ENCODE results near the gene LMAN1L.
"Not testable (repeated sequence)": the region's sequence is repeated elsewhere in the genome, so short reads cannot be mapped to it uniquely, and the experiment has no call there.

LMAN1L gene

GRCh38 chr15:74785194-74786032, 27.2 kb upstream of the LMAN1L start:
- peak overlapping the region; percentile 97 for H3K4me3 Mint-ChIP-seq
- H3K9me3 Mint-ChIP-seq = no peaks in the 10 kb centered on the region
- H3K27ac Mint-ChIP-seq = peak overlapping the region; percentile 93
- peaks cover 83% of the 10 kb centered on the region for H3K4me1 Mint-ChIP-seq (ENCODE audit: low read depth)
- H3K27me3 Mint-ChIP-seq = no peaks in the 10 kb centered on the region
- H3K36me3 Mint-ChIP-seq (ENCODE audit: low read depth) = peaks cover 52% of the 10 kb centered on the region
- intact Hi-C loops (cut with micrococcal nuclease) = loop anchor here (2.0 to 5.0 kb wide), 2 partner anchors 15 to 667 kb away; partner anchors contain the start of gene SIN3A

- H3K4me3 Mint-ChIP-seq = peak overlapping the region; percentile 97
- not testable (repeated sequence) for H3K9me3 Mint-ChIP-seq, H3K27me3 Mint-ChIP-seq
- peaks cover 82% of the 10 kb centered on the region for H3K4me1 Mint-ChIP-seq (ENCODE audit: low read depth)
- H3K27ac Mint-ChIP-seq = peak overlapping the region; percentile 93
- H3K36me3 Mint-ChIP-seq (ENCODE audit: low read depth) = peaks cover 58% of the 10 kb centered on the region
- intact Hi-C loops (cut with micrococcal nuclease) = loop anchor here (2.0 to 5.0 kb wide), 2 partner anchors 15 to 666 kb away; partner anchors contain the start of gene SIN3A
These were observed 26.6 kb upstream of the LMAN1L start for GRCh38 chr15:74786081-74786480.

- peak overlapping the region; percentile 97 for H3K4me3 Mint-ChIP-seq
- H3K27me3 Mint-ChIP-seq = no peaks in the 10 kb centered on the region
- no peaks in the 10 kb centered on the region for H3K9me3 Mint-ChIP-seq
- H3K27ac Mint-ChIP-seq = peak overlapping the region; percentile 93
- H3K36me3 Mint-ChIP-seq (ENCODE audit: low read depth) = peaks cover 63% of the 10 kb centered on the region
- H3K4me1 Mint-ChIP-seq (ENCODE audit: low read depth) = peaks cover 82% of the 10 kb centered on the region
- intact Hi-C loops (cut with micrococcal nuclease) = loop anchor here (2.0 to 5.0 kb wide), 2 partner anchors 14 to 666 kb away; partner anchors contain the start of gene SIN3A
These were observed 26.0 kb upstream of the LMAN1L start for GRCh38 chr15:74786551-74787165.

DNA sequence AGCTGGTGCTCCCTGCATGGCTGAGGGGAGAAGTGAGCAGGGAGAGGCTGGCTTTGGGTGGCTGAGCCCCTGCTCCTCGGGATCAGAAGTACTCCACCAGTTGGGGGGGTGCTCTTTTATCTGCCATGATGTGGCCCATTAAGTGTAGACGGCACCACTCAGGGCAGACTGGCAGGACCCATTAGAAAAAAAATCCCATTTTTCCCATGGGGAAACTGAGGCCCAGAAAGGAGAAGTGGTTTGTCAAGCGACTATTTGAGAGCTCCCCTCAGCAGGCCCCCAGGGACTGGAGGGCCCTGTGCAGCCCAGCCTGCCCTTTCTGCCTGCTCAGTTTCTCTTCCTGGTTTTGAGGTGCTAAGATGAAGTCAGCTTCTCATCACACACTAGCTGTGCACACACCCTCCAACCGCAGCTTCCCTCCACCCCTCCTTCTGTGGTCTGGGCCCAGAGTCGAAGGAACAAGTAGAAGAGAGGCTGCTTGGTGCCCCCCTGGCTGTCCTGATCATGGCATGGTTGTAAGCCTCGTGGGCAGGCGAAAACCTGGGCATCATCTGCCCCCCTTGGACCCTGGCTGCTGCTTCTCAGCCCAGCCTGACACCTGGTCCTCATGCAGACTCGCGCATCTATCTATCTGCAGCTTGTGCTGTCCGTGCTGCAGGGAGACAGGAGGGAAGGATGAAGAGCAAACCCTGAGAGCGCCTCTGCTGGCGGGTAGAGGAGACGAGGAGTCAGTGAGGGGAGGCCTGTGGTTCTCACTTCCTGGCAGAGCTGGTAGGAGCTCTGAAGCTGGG, 25.2 kb upstream of the LMAN1L start:
- no peaks in the 10 kb centered on the region for H3K27me3 Mint-ChIP-seq
- peaks cover 70% of the 10 kb centered on the region for H3K36me3 Mint-ChIP-seq (ENCODE audit: low read depth)
- intact Hi-C loops (cut with micrococcal nuclease) = loop anchor here (2.0 to 5.0 kb wide), 2 partner anchors 13 to 665 kb away; partner anchors contain the start of gene SIN3A

DNA sequence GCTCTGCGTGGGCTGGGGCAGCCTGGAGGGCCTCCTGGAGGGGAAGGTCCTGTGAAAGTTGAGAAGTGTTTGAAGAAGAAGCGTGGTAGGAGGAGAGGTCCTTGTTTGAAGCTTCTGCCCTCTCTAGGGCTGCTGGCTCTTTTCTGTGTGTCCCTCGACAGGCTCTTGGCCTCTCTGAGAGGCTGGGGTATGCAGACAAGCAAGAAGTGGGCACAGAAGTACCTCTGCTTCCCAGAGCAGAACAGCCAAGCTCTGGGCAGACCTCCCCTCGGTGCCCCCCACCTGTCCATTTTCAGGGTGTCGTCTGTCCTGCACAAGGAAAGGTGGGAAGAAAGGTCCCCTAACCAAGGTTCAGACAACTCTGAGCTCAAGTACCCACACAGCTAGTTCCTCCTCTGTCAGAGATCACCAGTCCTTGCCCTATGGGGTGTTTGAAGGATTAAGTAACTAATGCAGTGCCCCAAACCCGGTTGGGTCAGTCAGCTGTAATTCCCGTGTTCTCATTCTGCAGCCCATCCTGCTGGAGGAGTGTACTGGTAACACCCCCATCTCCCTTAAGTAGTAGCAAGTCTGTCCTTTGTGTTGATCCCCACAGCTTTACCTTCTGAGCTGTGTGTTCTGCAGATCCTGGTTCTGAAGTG, 24.5 kb upstream of the LMAN1L start:
- H3K9me3 Mint-ChIP-seq = no peaks in the 10 kb centered on the region
- intact Hi-C loops (cut with micrococcal nuclease) = loop anchor here (5.0 kb wide), 1 partner anchor 664 kb away; the partner anchor contains the start of gene SIN3A
- H3K36me3 Mint-ChIP-seq (ENCODE audit: low read depth) = peaks cover 70% of the 10 kb centered on the region
- H3K27ac Mint-ChIP-seq = peak overlapping the region; percentile 93
- H3K4me3 Mint-ChIP-seq = peak overlapping the region; percentile 97
- no peaks in the 10 kb centered on the region for H3K27me3 Mint-ChIP-seq
- peaks cover 97% of the 10 kb centered on the region for H3K4me1 Mint-ChIP-seq (ENCODE audit: low read depth)

More for the DNA sequence above, 25.2 kb upstream of the LMAN1L start:
- Mint-ChIP-seq H3K27ac (peak overlapping the region; percentile 93), H3K9me3 (no peaks in the 10 kb centered on the region), H3K4me1 (ENCODE audit: low read depth) (peaks cover 90% of the 10 kb centered on the region), H3K4me3 (peak overlapping the region; percentile 97)

- Mint-ChIP-seq H3K4me3 (peak overlapping the region; percentile 97), H3K9me3 (no peaks in the 10 kb centered on the region), H3K27ac (peak overlapping the region; percentile 93), H3K4me1 (ENCODE audit: low read depth) (peaks cover 97% of the 10 kb centered on the region), H3K36me3 (ENCODE audit: low read depth) (peaks cover 70% of the 10 kb centered on the region), H3K27me3 (no peaks in the 10 kb centered on the region)
- intact Hi-C loops (cut with micrococcal nuclease) = loop anchor here (5.0 kb wide), 1 partner anchor 664 kb away; the partner anchor contains the start of gene SIN3A
These were observed 23.9 kb upstream of the LMAN1L start for GRCh38 chr15:74788683-74789151.

GRCh38 chr15:74789171-74789631, 23.4 kb upstream of the LMAN1L start:
- intact Hi-C loops (cut with micrococcal nuclease) = loop anchor here (5.0 kb wide), 1 partner anchor 663 kb away; the partner anchor contains the start of gene SIN3A
- Mint-ChIP-seq H3K4me1 (ENCODE audit: low read depth) (peaks cover 93% of the 10 kb centered on the region), H3K27ac (peak overlapping the region; percentile 93), H3K4me3 (peak overlapping the region; percentile 97), H3K36me3 (ENCODE audit: low read depth) (peaks cover 66% of the 10 kb centered on the region), H3K27me3 (no peaks in the 10 kb centered on the region), H3K9me3 (no peaks in the 10 kb centered on the region)

GRCh38 chr15:74789741-74790079, 22.9 kb upstream of the LMAN1L start:
- no peaks in the 10 kb centered on the region for H3K9me3 Mint-ChIP-seq
- peak overlapping the region; percentile 97 for H3K4me3 Mint-ChIP-seq
- H3K27me3 Mint-ChIP-seq = no peaks in the 10 kb centered on the region
- peaks cover 93% of the 10 kb centered on the region for H3K4me1 Mint-ChIP-seq (ENCODE audit: low read depth)
- peak overlapping the region; percentile 93 for H3K27ac Mint-ChIP-seq
- H3K36me3 Mint-ChIP-seq (ENCODE audit: low read depth) = peaks cover 64% of the 10 kb centered on the region
- intact Hi-C loops (cut with micrococcal nuclease) = loop anchor here (5.0 kb wide), 1 partner anchor 663 kb away; the partner anchor contains the start of gene SIN3A

DNA sequence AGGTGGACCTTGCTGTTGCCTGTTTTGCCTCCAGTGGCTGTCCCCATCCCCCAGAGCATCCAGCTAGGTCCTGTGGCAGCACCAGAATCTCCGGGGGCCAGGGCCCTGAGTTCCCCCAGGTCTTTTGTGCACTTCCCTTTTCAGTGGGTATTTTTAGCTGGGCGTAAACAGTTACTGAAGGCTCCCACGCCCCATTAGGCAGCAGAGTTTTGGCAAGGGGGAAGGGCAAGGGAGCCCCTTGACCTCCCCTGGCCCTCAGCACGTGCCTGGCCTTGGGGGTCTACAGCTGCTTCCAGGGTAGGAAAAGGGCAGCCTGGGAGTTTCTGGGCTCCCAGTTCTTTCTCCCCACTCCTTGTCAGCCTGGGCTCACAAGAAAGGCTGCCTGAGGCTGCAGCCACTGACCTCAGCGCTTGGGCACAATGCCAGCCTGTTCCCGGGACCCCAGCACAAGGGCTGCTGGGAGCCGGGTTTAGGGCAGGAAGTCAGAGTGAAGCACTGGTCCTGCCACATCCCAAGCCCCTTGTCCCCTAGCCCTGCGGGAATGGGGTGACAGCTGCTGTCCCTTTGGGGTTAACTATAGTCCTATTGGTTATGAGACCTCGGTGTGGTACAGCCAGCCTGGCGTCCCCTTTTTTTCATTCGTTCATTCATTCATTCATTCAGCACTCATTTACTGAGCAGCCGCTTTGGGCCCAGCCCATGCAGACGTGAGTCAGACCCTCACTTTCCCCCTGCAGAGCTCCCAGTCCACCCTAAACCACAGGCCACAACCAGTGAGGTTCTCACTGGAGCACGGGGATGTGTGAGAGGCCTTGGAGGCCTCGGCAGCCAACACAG, 22.3 kb upstream of the LMAN1L start:
- H3K4me1 Mint-ChIP-seq (ENCODE audit: low read depth) = peaks cover 93% of the 10 kb centered on the region
- no peaks in the 10 kb centered on the region for H3K9me3 Mint-ChIP-seq
- peak overlapping the region; percentile 93 for H3K27ac Mint-ChIP-seq
- H3K36me3 Mint-ChIP-seq (ENCODE audit: low read depth) = peaks cover 64% of the 10 kb centered on the region
- no peaks in the 10 kb centered on the region for H3K27me3 Mint-ChIP-seq
- intact Hi-C loops (cut with micrococcal nuclease) = no loop called here
- H3K4me3 Mint-ChIP-seq = peak overlapping the region; percentile 97

- no peaks in the 10 kb centered on the region for H3K9me3 Mint-ChIP-seq
- intact Hi-C loops (cut with micrococcal nuclease) = no loop called here
- H3K4me1 Mint-ChIP-seq (ENCODE audit: low read depth) = peaks cover 93% of the 10 kb centered on the region
- peak overlapping the region; percentile 93 for H3K27ac Mint-ChIP-seq
- no peak overlapping the region for H3K4me3 Mint-ChIP-seq
- H3K27me3 Mint-ChIP-seq = no peaks in the 10 kb centered on the region
- peaks cover 64% of the 10 kb centered on the region for H3K36me3 Mint-ChIP-seq (ENCODE audit: low read depth)
These were observed 21.6 kb upstream of the LMAN1L start for GRCh38 chr15:74791007-74791406.

- H3K36me3 Mint-ChIP-seq (ENCODE audit: low read depth) = peaks cover 69% of the 10 kb centered on the region
- no peaks in the 10 kb centered on the region for H3K27me3 Mint-ChIP-seq
- intact Hi-C loops (cut with micrococcal nuclease) = no loop called here
- peak overlapping the region; percentile 41 for H3K4me3 Mint-ChIP-seq
- peaks cover 91% of the 10 kb centered on the region for H3K4me1 Mint-ChIP-seq (ENCODE audit: low read depth)
- no peaks in the 10 kb centered on the region for H3K9me3 Mint-ChIP-seq
- H3K27ac Mint-ChIP-seq = peak overlapping the region; percentile 45
These were observed 21.0 kb upstream of the LMAN1L start for GRCh38 chr15:74791667-74792066.

DNA sequence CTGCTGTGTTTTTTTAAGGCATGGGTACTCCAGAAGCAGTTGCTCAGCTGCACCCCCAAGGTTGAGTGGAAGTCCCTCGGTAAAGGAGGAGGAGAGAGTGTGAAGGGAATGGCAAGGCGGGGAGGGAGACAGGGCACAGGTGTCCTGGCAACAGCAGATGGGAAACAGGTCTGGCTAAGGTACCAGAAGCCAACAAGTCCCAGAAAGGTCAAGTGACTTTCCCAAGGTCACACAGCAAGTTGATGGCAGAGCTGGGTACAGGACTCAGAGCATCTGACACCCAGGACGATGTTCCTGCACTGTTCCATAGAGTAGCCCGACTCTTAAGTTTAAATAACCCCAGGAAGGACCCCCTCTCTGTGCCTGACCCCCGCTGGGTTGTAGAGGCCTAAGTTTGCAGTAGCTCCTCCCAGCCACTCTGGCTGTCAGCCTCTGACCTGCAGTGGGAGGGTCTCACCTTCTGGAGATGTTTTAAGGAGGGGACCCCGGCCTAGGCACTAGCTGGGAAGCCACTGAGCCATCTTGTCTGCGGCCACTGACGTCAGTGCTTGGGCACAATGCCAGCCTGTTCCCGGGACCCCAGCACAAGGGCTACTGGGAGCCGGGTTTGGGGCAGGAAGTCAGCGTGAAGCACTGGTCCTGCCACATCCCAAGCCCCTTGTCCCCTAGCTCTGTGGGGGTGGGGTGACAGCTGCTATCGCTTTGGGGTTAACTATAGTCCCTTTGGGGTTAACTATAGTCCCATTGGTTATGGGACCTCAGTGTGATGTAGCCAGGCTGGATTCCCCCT, 20.2 kb upstream of the LMAN1L start:
- Mint-ChIP-seq H3K9me3 (no peaks in the 10 kb centered on the region), H3K36me3 (ENCODE audit: low read depth) (peaks cover 74% of the 10 kb centered on the region), H3K27ac (peak overlapping the region; percentile 45), H3K27me3 (no peaks in the 10 kb centered on the region), H3K4me3 (peak overlapping the region; percentile 41), H3K4me1 (ENCODE audit: low read depth) (peaks cover 89% of the 10 kb centered on the region)
- intact Hi-C loops (cut with micrococcal nuclease) = no loop called here
